CD14-positive monocyte (primary cell): ENCODE results near the gene STPG1. TPM values are rescaled to one million over a fixed set of nuclear protein-coding genes. Genes with fewer than 3 reads are reported as not detected.

Experiments used
- DNase-seq, 3 donors: peaks; one replicate each; pipeline ENCODE4 v3.0.0-alpha.2; 2011 to 2022
- H2AFZ ChIP-seq: 2 replicates; pipeline ENCODE4 v1.6.0; 2012; ENCODE audit warnings: mild to moderate bottlenecking, low read depth, low read length, inconsistent platforms; ENCODE audit not compliant: insufficient read depth, poor library complexity, severe bottlenecking
- H3K27ac ChIP-seq, 2 donors: 1 replicate in 1 of 2; 2 replicates in 1 of 2; pipeline ENCODE4 v1.5.1; 2012 to 2013; ENCODE audit warnings: low read length in 2 of 2, control low read depth in 1 of 2, inconsistent platforms in 1 of 2, low read depth in 1 of 2, mild to moderate bottlenecking in 1 of 2
- H3K27me3 ChIP-seq, 2 donors: one replicate each; pipeline versions ENCODE4 v1.6.0 to v1.6.1; 2011 to 2013; ENCODE audit warnings: low read length in 2 of 2; ENCODE audit not compliant: control insufficient read depth in 2 of 2, insufficient read depth in 2 of 2
- H3K36me3 ChIP-seq, 2 donors: replicated peaks in 1 of 2; 1 replicate in 1 of 2; 2 replicates in 1 of 2; pipeline versions ENCODE4 v1.5.1 to v1.6.1; 2012 to 2013; ENCODE audit warnings: low read length in 2 of 2, control low read depth in 1 of 2, inconsistent platforms in 1 of 2, mild to moderate bottlenecking in 1 of 2; ENCODE audit not compliant: insufficient read depth in 2 of 2, control insufficient read depth in 1 of 2
- H3K4me1 ChIP-seq, 2 donors: 1 replicate in 1 of 2; 2 replicates in 1 of 2; pipeline versions ENCODE4 v1.5.1 to v1.6.1; 2012 to 2013; ENCODE audit warnings: low read length in 2 of 2, control low read depth in 1 of 2, inconsistent platforms in 1 of 2, mild to moderate bottlenecking in 1 of 2, moderate library complexity in 1 of 2; ENCODE audit not compliant: insufficient read depth in 2 of 2, control insufficient read depth in 1 of 2
- H3K4me2 ChIP-seq: replicated peaks from 2 replicates; pipeline ENCODE3; 2012; ENCODE audit warnings: low read length, moderate library complexity, mild to moderate bottlenecking; ENCODE audit not compliant: poor library complexity, severe bottlenecking; ENCODE audit errors: extremely low read depth
- H3K4me3 ChIP-seq, 3 experiments: fragments of 200-600 bp in 1 of 3; sonication (generic) in 1 of 3; replicated peaks in 1 of 3; 1 replicate in 2 of 3; 2 replicates in 1 of 3; pipeline ENCODE4 v1.5.1; 2011 to 2013; ENCODE audit warnings: low read length in 3 of 3, mild to moderate bottlenecking in 3 of 3, control low read depth in 2 of 3, low read depth in 2 of 3, inconsistent platforms in 1 of 3, moderate library complexity in 1 of 3
- H3K79me2 ChIP-seq: 2 replicates; pipeline ENCODE4 v1.6.0; 2012; ENCODE audit warnings: mild to moderate bottlenecking, control low read depth, inconsistent platforms, low read length, moderate library complexity; ENCODE audit not compliant: insufficient read depth
- H3K9ac ChIP-seq: 2 replicates; pipeline ENCODE4 v1.6.0; 2017; ENCODE audit warnings: low read length, mild to moderate bottlenecking; ENCODE audit not compliant: insufficient read depth, poor library complexity, severe bottlenecking
- H3K9me3 ChIP-seq, 2 donors: replicated peaks in 1 of 2; 1 replicate in 1 of 2; 2 replicates in 1 of 2; pipeline versions ENCODE4 v1.5.1 to v1.6.1; 2012 to 2013; ENCODE audit warnings: low read length in 2 of 2, control low read depth in 1 of 2; ENCODE audit not compliant: control insufficient read depth in 1 of 2, insufficient read depth in 1 of 2
- H4K20me1 ChIP-seq: 2 replicates; pipeline ENCODE4 v1.6.0; 2012; ENCODE audit warnings: mild to moderate bottlenecking, low read length, control low read depth, moderate library complexity; ENCODE audit not compliant: insufficient read depth
- H3K27ac Mint-ChIP-seq, 7 donors: one replicate each; pipeline ENCODE4 v1.8.0; 2020; ENCODE audit warnings: mild to moderate bottlenecking in 7 of 7, mixed read lengths in 7 of 7, moderate library complexity in 6 of 7, inconsistent platforms in 2 of 7
- H3K27me3 Mint-ChIP-seq, 3 donors: one replicate each; pipeline ENCODE4 v1.8.0; 2021 to 2022; ENCODE audit warnings: low read depth in 3 of 3, mild to moderate bottlenecking in 3 of 3, mixed read lengths in 3 of 3, moderate library complexity in 3 of 3, inconsistent platforms in 1 of 3
- H3K36me3 Mint-ChIP-seq, 2 donors: one replicate each; pipeline ENCODE4 v1.8.0; 2020; ENCODE audit warnings: mixed read lengths in 2 of 2, inconsistent platforms in 1 of 2, mild to moderate bottlenecking in 1 of 2
- H3K4me1 Mint-ChIP-seq: one replicate; pipeline ENCODE4 v1.8.0; 2020; ENCODE audit warnings: mild to moderate bottlenecking, mixed read lengths
- H3K4me3 Mint-ChIP-seq, 2 donors: one replicate each; pipeline ENCODE4 v1.8.0; 2020; ENCODE audit warnings: mild to moderate bottlenecking in 2 of 2, mixed read lengths in 2 of 2, moderate library complexity in 1 of 2
- H3K9me3 Mint-ChIP-seq, 7 donors: one replicate each; pipeline ENCODE4 v1.8.0; 2020 to 2022; ENCODE audit warnings: mixed read lengths in 7 of 7, mild to moderate bottlenecking in 6 of 7, moderate library complexity in 6 of 7, inconsistent platforms in 2 of 7
- CTCF ChIP-seq: fragments of 200-600 bp; IDR thresholded peaks from one replicate; pipeline ENCODE4 v1.8.0; 2022; ENCODE audit warnings: antibody characterized with exemption, mild to moderate bottlenecking
- WGBS: methylation state at CpG from one replicate; pipeline ENCODE4 v1.1.5; 2013; ENCODE audit warnings: missing lambda C conversion rate; ENCODE audit not compliant: insufficient coverage; 5-methylcytosine and 5-hydroxymethylcytosine counted together
- intact Hi-C, 2 donors: fragments of 100-400 bp; cut with micrococcal nuclease; formaldehyde crosslinking; loops; one replicate each; pipeline versions ENCODE4 v1.15.0 to v1.15.1; 2023
- polyA plus RNA-seq, 3 donors: library from polyadenylated mRNA; depleted of rRNA in 1 of 3; unstranded in 2 of 3; stranded (reverse) in 1 of 3; fragments of 300-500 nt in 2 of 3; fragments of >200 nt in 1 of 3; fragmentation: Illumina TruSeq in 2 of 3; gene quantifications; 1 replicate in 2 of 3; 2 replicates in 1 of 3; pipeline ENCODE4 v1.2.3, GENCODE V29; 2012 to 2021

The STPG1 gene
- polyA plus RNA-seq, 3 donors: 0.57 to 0.85 (median 0.60) TPM

- peaks cover 0 to 12% (median 4%) of the 10 kb centered on the region in 7 donors for H3K9me3 Mint-ChIP-seq
- Histone ChIP-seq H2AFZ (no peak overlapping the region), H3K4me2 (no peak overlapping the region), H3K36me3 (no peaks in the 10 kb centered on the region), H3K4me1 (peaks cover 7 to 18% of the 10 kb centered on the region in 2 donors), H3K27ac (no peak overlapping the region), H3K4me3 (no peak overlapping the region), H3K9ac (no peak overlapping the region), H3K9me3 (peaks cover 0 to 10% of the 10 kb centered on the region in 2 donors), H4K20me1 (no peaks in the 10 kb centered on the region), H3K27me3 (peaks cover 38 to 43% of the 10 kb centered on the region in 2 donors), H3K79me2 (no peaks in the 10 kb centered on the region)
- no peak for TF ChIP-seq CTCF
- no peak overlapping the region for H3K4me3 Mint-ChIP-seq
- peaks cover 23% of the 10 kb centered on the region for H3K4me1 Mint-ChIP-seq
- DNase-seq: peak in 1 of 3 donors; percentile 12
- peak overlapping the region in 1 of 7 donors; percentile 61 for H3K27ac Mint-ChIP-seq
- peaks cover 4 to 18% of the 10 kb centered on the region in 2 donors for H3K36me3 Mint-ChIP-seq
- peaks cover 39 to 49% (median 48%) of the 10 kb centered on the region in 3 donors for H3K27me3 Mint-ChIP-seq
- 0% methylated on average over 1 of the region's 3 CpGs for WGBS
- intact Hi-C loops: no loop called here
These were observed 96.9 kb downstream of the STPG1 start for GRCh38 chr1:24316645-24317044.

DNA sequence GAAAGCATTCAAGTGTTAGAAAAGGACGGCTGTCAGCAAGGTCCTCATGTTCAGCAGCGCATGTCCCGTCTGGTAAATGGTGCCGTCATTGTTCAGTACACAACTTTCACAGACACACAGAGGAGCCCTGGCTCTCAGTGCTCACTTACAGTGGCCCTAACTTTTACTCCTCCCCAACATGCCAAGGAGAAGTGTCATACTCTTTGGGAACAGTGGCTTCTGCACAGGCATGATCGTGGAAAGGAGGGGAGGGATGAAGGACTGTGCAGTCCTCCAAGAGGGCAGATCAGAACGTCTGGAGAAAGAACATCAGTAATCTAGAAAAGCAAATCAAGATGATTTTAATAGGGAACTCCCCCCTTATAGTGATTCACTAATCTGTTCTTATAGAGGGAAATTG lies 98.2 kb downstream of the STPG1 start:
- intact Hi-C loops: no loop called here
- Histone ChIP-seq H3K27me3 (peaks cover 27 to 31% of the 10 kb centered on the region in 2 donors), H3K79me2 (no peaks in the 10 kb centered on the region), H3K27ac (no peak overlapping the region), H3K4me1 (peaks cover 0 to 10% of the 10 kb centered on the region in 2 donors), H3K9me3 (peaks cover 0 to 10% of the 10 kb centered on the region in 2 donors), H3K36me3 (no peaks in the 10 kb centered on the region), H3K4me2 (no peak overlapping the region), H3K9ac (no peak overlapping the region), H3K4me3 (no peak overlapping the region), H2AFZ (no peak overlapping the region), H4K20me1 (no peaks in the 10 kb centered on the region)
- no peak for DNase-seq
- no peak overlapping the region for H3K27ac Mint-ChIP-seq
- 100% methylated on average over 2 of the region's 6 CpGs for WGBS
- H3K36me3 Mint-ChIP-seq: peaks cover 0 to 10% of the 10 kb centered on the region in 2 donors
- H3K9me3 Mint-ChIP-seq: peaks cover 0 to 10% (median 4%) of the 10 kb centered on the region in 7 donors
- TF ChIP-seq CTCF: no peak
- no peak overlapping the region for H3K4me3 Mint-ChIP-seq
- peaks cover 15% of the 10 kb centered on the region for H3K4me1 Mint-ChIP-seq
- peaks cover 26 to 37% (median 37%) of the 10 kb centered on the region in 3 donors for H3K27me3 Mint-ChIP-seq
